GM08714 (cell line): ENCODE data around the gene UNC80.

ENCODE experiments used
- H3K4me3 ChIP-seq: fragments of 200-500 bp; sonication (Bioruptor generic); 2 replicates; pipeline ENCODE4 v1.5.1; 2014; ENCODE audit warnings: mild to moderate bottlenecking, low read length, inconsistent platforms
- ZNF274 ChIP-seq: IDR thresholded peaks from 2 replicates; pipeline ENCODE4 v1.6.1; 2012; ENCODE audit warnings: mild to moderate bottlenecking, low read depth, low read length

The UNC80 gene

GRCh38 chr2:209984291-209984690 lies 212.7 kb downstream of the UNC80 start:
- H3K4me3 ChIP-seq: no peak overlapping the region
- TF ChIP-seq ZNF274: no peak

DNA sequence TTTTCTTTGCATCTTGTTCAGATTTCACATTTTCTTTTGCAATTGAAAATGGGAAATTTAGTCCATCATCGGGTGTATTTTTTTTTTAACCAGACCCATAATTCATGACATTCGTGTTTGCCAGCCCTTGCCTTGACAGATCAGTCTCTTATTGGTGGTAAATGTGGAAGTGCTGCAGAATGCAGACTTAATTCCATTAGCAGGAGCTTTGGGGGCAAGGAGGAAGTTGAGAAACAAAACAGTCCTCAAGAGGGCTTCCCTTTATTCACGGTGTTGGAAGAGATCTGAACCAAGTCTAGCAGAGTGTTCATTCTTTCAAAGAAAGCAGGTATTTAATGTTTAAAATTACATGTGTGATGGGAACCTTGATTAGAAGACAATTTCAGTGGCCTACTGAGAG lies 214.2 kb downstream of the UNC80 start:
- no peak overlapping the region for H3K4me3 ChIP-seq
- TF ChIP-seq ZNF274: no peak

GRCh38 chr2:209986415-209986814 lies 214.8 kb downstream of the UNC80 start:
- H3K4me3 ChIP-seq: no peak overlapping the region
- TF ChIP-seq ZNF274: no peak

DNA sequence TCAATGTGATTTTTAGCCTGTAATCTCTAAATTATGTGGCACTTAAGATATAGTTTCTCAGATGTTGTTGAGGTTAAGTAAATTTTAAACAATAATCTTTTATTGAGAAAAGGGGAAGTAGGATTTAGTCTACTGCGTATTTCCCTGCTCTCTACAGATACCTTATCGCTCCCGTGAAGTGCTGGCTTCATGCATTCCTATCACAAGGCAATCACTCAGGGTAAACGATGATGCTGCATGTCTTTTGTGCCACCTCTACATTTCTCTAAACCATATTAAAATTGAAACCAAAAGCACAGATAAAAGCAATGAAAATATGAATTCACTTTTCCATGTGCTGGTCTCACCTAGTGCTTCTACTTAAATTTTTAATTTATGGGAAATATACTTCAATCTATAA lies 216.4 kb downstream of the UNC80 start:
- H3K4me3 ChIP-seq: no peak overlapping the region
- no peak for TF ChIP-seq ZNF274

GRCh38 chr2:209990838-209991237 lies 219.2 kb downstream of the UNC80 start:
- H3K4me3 ChIP-seq: no peak overlapping the region
- TF ChIP-seq ZNF274: no peak

GRCh38 chr2:209993968-209994367 lies 222.3 kb downstream of the UNC80 start:
- H3K4me3 ChIP-seq: no peak overlapping the region
- no peak for TF ChIP-seq ZNF274

- no peak for TF ChIP-seq ZNF274
- no peak overlapping the region for H3K4me3 ChIP-seq
Observed at GRCh38 chr2:209998596-209998995, 227.0 kb downstream of the UNC80 start.

DNA sequence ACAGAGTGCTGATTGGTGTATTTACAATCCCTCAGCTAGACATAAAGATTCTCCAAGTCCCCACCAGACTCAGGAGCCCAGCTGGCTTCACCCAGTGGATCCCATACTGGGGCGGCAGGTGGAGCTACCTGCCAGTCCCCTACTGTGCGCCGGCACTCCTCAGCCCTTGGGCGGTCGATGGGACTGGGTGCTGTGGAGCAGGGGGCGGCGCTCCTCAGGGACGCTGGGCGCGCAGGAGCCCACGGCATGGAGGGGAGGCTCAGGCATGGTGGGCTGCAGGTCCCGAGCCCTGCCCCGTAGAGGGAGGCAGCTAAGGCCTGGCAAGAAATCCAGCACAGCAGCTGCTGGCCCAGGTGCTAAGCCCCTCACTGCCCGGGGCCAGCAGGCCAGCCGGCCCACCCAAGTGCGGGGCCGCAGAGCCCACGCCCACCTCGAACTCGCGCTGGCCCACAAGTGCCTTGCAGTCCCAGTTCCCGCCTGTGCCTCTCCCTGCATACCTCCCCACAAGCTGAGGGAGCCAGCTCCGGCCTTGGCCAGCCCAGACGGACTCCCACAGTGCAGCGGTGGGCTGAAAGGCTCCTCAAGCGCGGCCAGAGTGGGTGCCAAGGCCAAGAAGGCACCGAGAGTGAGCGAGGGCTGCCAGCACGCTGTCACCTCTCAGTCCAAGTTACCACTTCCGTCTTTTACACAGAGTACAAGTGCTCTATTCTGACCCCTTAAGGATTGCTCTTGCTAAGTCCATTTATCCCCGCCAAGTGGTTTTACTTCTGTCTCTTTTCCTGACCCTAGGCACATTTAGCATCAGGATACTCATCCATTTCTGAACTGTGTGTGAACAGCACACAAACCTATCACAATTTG lies 229.1 kb downstream of the UNC80 start:
- no peak overlapping the region for H3K4me3 ChIP-seq

DNA sequence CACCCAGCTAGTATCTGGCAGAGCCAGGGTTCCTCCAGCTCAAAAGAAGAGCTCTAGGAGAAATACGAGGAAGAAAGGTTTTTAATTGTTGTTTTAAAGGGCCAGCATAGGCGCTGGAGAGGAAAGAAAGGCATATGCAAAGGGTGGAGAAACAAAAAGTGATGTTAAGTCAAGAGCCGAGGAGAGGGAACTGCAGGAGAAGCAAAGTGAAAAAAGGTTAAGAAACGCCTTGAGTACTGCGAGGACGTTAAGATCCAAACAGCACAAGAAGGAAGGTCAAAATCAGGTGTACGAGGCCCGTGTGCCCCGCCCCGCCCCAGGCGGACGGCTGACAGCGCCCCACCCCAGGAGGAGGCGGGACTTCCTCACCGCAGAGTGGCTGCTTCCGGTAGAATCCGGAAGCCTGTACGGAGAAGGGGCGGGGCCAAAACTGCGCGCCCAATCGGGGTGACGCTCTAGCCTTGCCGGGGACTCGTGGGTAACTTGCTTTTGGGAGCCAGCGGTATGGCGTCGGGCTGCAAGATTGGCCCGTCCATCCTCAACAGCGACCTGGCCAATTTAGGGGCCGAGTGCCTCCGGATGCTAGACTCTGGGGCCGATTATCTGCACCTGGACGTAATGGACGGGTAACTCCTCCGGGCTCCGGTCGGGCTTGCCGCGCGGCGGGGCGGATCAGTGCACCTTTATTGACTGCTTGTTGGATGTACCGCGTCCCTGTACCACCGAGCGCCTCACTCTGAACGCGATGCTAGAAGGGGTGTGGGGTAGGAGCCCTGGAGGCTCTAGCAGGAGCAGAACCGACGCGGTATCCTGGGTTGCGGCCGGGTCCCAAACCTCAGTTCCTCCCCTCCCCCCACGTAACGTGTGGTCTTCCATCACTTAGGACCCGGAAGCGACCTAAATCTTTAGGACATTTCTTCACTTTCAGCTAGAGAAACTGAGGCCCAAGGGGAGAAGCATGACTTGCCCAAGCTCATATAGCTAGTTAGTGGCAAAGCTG lies 230.8 kb downstream of the UNC80 start, which contains the start of gene RPE:
Gene RPE (plus strand): TSS at position 481 of the 1,000 bp plus-strand sequence. CDS start 24 bp downstream, at position 505.
- TF ChIP-seq ZNF274: no peak
- H3K4me3 ChIP-seq: peak within 1 kb of the TSS; percentile 97

More for the DNA sequence above, 229.1 kb downstream of the UNC80 start:
- no peak for TF ChIP-seq ZNF274

DNA sequence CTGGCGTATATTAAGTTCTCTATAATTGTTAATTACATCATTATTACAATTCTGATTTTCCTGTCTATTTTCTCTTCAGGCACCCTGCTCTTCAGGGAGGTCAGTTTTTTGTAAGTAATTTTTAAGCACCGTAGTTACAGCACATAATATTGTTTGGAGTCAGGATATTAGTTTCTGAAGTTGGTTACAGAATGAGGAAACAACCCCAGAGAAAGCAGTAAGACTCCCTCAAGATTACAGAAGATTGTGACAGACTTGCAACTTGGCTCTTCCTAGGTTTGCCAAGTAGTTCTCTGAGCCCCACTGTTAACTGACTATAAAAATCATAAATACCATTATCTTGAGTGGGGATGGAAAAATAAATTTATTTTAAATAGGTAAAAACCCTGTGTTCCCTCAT lies 231.7 kb downstream of the UNC80 start:
- no peak for TF ChIP-seq ZNF274
- H3K4me3 ChIP-seq: peak overlapping the region; percentile 97

DNA sequence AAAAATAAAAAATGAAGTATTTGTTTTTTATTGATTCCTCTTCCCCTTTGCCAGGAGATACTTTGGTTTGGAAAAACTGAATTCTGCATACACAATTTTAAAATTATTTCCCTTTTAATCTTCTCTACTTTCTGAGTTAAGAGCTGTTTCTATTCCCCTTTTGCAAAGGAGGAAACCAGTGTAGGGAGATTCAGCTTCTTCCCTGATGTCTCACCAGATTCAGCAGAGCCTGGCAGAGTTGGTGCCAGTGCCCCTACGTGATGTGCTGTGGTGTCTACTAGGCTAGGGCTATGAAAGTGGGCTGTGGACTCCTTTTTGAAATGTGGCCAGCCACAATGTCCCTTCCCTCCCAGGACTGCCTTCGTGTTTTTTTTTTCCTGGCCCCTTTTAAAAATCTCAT lies 233.2 kb downstream of the UNC80 start:
- TF ChIP-seq ZNF274: no peak
- no peak overlapping the region for H3K4me3 ChIP-seq

DNA sequence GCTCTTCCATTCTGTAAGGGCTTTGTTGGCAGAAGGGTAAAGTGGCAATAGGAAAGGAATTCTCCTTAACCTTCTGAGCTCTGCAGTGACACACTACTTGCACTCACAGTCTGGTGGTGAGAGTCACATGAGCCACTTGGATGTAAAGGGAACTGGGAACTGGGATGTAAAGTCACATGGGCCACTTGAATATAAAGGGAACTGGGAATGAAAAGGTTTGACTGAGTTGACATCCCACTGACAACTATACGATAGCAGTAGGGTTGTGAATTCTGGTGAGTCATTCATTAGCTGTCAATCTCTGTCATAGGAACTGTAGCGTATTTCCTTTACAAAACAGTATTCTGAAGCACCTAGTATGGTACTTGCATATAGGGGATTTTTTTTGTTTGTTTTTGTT lies 236.3 kb downstream of the UNC80 start:
- no peak overlapping the region for H3K4me3 ChIP-seq
- no peak for TF ChIP-seq ZNF274

- TF ChIP-seq ZNF274: no peak
- no peak overlapping the region for H3K4me3 ChIP-seq
Observed at GRCh38 chr2:210009126-210009525, 237.5 kb downstream of the UNC80 start.

DNA sequence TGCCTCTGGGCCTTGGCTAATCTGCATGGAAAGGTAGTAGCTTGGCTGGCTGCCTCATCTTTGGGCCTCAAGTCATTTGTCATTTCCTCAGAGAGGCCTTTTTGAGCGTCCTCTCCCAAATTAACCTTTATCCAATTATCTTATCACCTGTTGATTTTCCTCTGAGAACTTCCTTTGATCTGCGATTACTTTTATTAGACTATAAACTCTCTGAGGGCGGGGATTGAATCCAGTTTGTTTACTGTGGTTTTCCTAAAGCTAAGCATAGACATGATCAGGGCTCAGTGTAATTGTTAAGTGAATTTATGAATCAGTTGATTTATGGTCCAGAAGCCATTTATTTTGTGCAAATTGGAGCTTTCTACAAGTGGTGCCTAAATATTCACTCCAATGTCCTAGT lies 238.3 kb downstream of the UNC80 start:
- H3K4me3 ChIP-seq: no peak overlapping the region
- no peak for TF ChIP-seq ZNF274
